Uterus (tissue), 4 donors: ENCODE data around the gene LY6G5B. TPM values are rescaled to one million over a fixed set of nuclear protein-coding genes. Genes with fewer than 3 reads are reported as not detected.

Experiments used
- DNase-seq, 2 donors: peaks; one replicate each; pipeline ENCODE4 v3.0.0-alpha.2; 2019 to 2020
- H3K27ac ChIP-seq, 2 donors: fragments of 200-600 bp; sonication (generic); 1 replicate in 1 of 2; 2 replicates in 1 of 2; pipeline ENCODE4 v1.5.1; 2016 to 2018
- H3K27me3 ChIP-seq, 2 donors: fragments of 200-600 bp; sonication (generic); one replicate each; pipeline ENCODE4 v1.5.1; 2018 to 2019; ENCODE audit warnings: control low read depth in 1 of 2
- H3K36me3 ChIP-seq, 2 donors: fragments of 200-600 bp; sonication (generic); one replicate each; pipeline ENCODE4 v1.5.1; 2019; ENCODE audit warnings: control low read depth in 1 of 2
- H3K4me1 ChIP-seq, 2 donors: fragments of 200-600 bp; sonication (generic); one replicate each; pipeline ENCODE4 v1.5.1; 2018 to 2019; ENCODE audit warnings: control low read depth in 1 of 2
- H3K4me3 ChIP-seq, 2 donors: fragments of 200-600 bp; sonication (generic); 1 replicate in 1 of 2; 2 replicates in 1 of 2; pipeline ENCODE4 v1.5.1; 2018 to 2019; ENCODE audit warnings: mild to moderate bottlenecking in 1 of 2
- H3K9me3 ChIP-seq, 2 donors: fragments of 200-600 bp; sonication (generic); one replicate each; pipeline ENCODE4 v1.5.1; 2019; ENCODE audit warnings: control low read depth in 1 of 2
- CTCF ChIP-seq, 4 experiments: fragments of 200-600 bp in 2 of 4; fragments of 450-650 bp in 2 of 4; sonication (generic) in 2 of 4; IDR thresholded peaks; one replicate each; pipeline ENCODE4 v1.5.1; 2016 to 2019; ENCODE audit warnings: antibody characterized with exemption in 4 of 4, mild to moderate bottlenecking in 2 of 4, moderate library complexity in 1 of 4
- POLR2A ChIP-seq, 2 donors: fragments of 450-650 bp; IDR thresholded peaks; one replicate each; pipeline ENCODE4 v1.6.1; 2016; ENCODE audit warnings: antibody characterized with exemption in 2 of 2, mild to moderate bottlenecking in 1 of 2, moderate library complexity in 1 of 2
- intact Hi-C: fragments of 100-400 bp; cut with DNase I; formaldehyde crosslinking; loops from one replicate; pipeline ENCODE4 v1.15.1; 2023; ENCODE audit warnings: low total_unique reads
- total RNA-seq, 4 donors: library from RNA; depleted of rRNA in 3 of 4; stranded (reverse); fragments of >200 nt in 3 of 4; gene quantifications; one replicate each; pipeline versions ENCODE4 v1.1.0 to v1.2.4, GENCODE V29; 2014 to 2023
- donor health status: DM: yes; HTN: yes; CAD: no.

LY6G5B gene
- total RNA-seq, 4 donors from 2014 or later = 1.0 to 27.4 (median 4.3) TPM

GRCh38 chr6:31634131-31634530, 35.6 kb upstream of the LY6G5B start:
- H3K9me3 ChIP-seq = no peaks in the 10 kb centered on the region
- H3K36me3 ChIP-seq = no peaks in the 10 kb centered on the region
- H3K4me3 ChIP-seq = no peak overlapping the region
- no peak overlapping the region for H3K27ac ChIP-seq
- H3K4me1 ChIP-seq = no peaks in the 10 kb centered on the region
- H3K27me3 ChIP-seq = no peaks in the 10 kb centered on the region
- TF ChIP-seq POLR2A (IDR thresholded peaks at IDR 0.05) = no peak
- TF ChIP-seq CTCF (IDR thresholded peaks at IDR 0.05) = no peak
- no peak for DNase-seq
- intact Hi-C loops = no loop called here

DNA sequence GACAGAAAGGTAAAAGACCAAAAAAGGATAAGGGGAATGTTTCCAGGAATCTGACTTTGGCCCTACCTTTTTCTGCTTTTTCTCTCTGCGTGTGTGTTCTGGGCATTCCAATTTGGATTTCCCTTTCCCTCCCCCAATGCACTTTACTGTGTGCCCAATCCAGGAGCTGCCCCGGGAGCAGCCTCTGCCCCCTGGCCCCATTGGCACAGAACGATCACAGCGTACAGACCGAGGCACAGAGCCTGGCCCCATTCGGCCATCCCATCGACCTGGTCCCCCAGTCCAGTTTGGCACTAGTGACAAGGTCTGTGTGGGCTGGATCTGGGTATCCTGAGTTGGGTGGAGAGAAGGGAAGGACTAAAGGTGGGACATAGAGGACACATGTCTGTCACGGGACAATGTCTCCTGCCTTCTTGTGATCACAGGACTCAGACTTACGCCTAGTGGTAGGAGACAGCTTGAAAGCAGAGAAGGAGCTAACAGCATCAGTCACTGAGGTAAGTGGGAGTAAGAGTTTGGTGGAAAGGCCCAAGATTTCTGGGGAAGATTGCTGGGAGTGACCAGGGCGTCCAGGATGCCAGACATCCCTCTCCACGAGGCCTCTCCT, 34.7 kb upstream of the LY6G5B start:
- intact Hi-C loops = no loop called here
- Histone ChIP-seq H3K4me3 (no peak overlapping the region), H3K36me3 (no peaks in the 10 kb centered on the region), H3K27me3 (no peaks in the 10 kb centered on the region), H3K4me1 (no peaks in the 10 kb centered on the region), H3K27ac (no peak overlapping the region), H3K9me3 (no peaks in the 10 kb centered on the region)
- DNase-seq = no peak
- TF ChIP-seq CTCF (IDR thresholded peaks at IDR 0.05) = no peak
- no peak for TF ChIP-seq POLR2A (IDR thresholded peaks at IDR 0.05)

DNA sequence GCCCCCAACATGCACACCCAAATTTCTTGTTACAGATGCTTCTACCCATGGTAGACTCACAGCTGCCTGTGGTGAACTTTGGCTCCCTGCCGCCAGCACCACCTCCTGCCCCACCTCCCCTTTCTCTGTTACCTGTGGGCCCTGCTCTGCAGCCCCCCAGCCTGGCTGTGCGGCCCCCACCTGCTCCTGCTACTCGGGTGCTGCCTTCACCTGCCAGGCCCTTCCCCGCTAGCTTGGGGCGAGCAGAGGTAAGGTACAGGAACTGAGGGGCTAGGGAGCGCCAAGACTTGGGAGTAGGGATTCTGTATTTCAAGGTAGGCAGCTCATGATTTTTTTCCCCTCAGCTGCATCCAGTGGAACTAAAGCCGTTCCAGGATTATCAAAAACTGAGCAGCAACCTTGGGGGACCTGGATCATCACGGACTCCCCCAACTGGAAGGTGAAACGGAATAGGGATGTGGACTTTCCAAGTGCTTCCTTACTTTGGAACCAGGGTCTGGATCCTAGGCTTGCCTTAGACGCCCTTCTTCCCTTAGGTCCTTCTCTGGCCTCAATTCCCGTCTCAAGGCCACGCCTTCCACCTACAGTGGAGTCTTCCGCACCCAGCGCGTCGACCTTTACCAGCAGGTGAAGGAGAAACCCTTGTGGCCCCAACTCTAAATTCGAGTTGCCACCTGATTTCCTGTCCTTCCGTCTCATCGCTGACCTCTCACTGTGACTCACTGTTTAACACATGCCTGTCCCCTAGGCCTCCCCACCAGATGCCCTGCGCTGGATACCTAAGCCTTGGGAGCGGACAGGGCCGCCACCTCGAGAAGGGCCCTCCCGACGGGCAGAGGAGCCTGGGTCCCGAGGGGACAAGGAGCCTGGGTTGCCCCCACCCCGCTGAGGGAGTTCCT, 32.8 kb upstream of the LY6G5B start:
- intact Hi-C loops = no loop called here
- no peak for DNase-seq
- H3K36me3 ChIP-seq = no peaks in the 10 kb centered on the region

DNA sequence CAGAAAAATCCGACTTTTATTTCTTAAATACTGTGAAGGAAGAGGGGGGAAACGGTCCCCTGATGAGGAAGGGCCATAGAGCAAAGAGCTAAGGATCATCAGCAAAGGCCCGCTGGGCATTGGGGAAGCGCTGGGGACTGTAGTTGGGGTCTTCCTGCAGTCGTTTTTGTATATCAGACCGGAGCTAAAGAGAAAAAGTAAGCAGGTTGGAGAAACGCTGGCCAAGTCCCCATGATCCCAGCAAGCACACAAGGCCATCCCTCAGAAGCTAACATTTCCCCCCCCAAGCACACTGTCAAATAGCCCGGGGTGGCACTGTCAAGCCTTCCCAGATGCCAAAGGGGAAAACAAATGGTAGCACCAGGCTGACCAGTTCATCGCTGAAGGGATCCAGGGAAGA, 30.7 kb upstream of the LY6G5B start:
- Histone ChIP-seq H3K27me3 (no peaks in the 10 kb centered on the region), H3K9me3 (no peaks in the 10 kb centered on the region), H3K4me3 (no peak overlapping the region), H3K36me3 (no peaks in the 10 kb centered on the region), H3K27ac (no peak overlapping the region), H3K4me1 (no peaks in the 10 kb centered on the region)
- intact Hi-C loops = no loop called here
- no peak for DNase-seq
- TF ChIP-seq CTCF (IDR thresholded peaks at IDR 0.05) = no peak
- TF ChIP-seq POLR2A (IDR thresholded peaks at IDR 0.05) = no peak

More for the DNA sequence above, 32.8 kb upstream of the LY6G5B start:
- H3K9me3 ChIP-seq = no peaks in the 10 kb centered on the region
- H3K4me1 ChIP-seq = no peaks in the 10 kb centered on the region
- no peak overlapping the region for H3K27ac ChIP-seq
- TF ChIP-seq POLR2A (IDR thresholded peaks at IDR 0.05) = no peak
- no peak for TF ChIP-seq CTCF (IDR thresholded peaks at IDR 0.05)
- H3K27me3 ChIP-seq = no peaks in the 10 kb centered on the region
- no peak overlapping the region for H3K4me3 ChIP-seq

GRCh38 chr6:31639449-31639861, 30.3 kb upstream of the LY6G5B start:
- Histone ChIP-seq H3K36me3 (no peaks in the 10 kb centered on the region), H3K27me3 (no peaks in the 10 kb centered on the region), H3K9me3 (no peaks in the 10 kb centered on the region), H3K4me3 (no peak overlapping the region), H3K27ac (no peak overlapping the region), H3K4me1 (no peaks in the 10 kb centered on the region)
- intact Hi-C loops = no loop called here
- TF ChIP-seq CTCF (IDR thresholded peaks at IDR 0.05) = no peak
- TF ChIP-seq POLR2A (IDR thresholded peaks at IDR 0.05) = no peak
- DNase-seq = no peak
